HG03045 (cell line): Measurements from ENCODE around the gene RSKR.
"Not testable (repeated sequence)": the region's sequence is repeated elsewhere in the genome, so short reads cannot be mapped to it uniquely, and the experiment has no call there.

Experiments
- ATAC-seq: cut with Tn5 transposase; IDR thresholded peaks from one replicate; pipeline ENCODE4 v1.9.1; 2021; ENCODE audit warnings: mild to moderate bottlenecking, moderate library complexity; ENCODE audit not compliant: unreplicated experiment

RSKR gene

DNA sequence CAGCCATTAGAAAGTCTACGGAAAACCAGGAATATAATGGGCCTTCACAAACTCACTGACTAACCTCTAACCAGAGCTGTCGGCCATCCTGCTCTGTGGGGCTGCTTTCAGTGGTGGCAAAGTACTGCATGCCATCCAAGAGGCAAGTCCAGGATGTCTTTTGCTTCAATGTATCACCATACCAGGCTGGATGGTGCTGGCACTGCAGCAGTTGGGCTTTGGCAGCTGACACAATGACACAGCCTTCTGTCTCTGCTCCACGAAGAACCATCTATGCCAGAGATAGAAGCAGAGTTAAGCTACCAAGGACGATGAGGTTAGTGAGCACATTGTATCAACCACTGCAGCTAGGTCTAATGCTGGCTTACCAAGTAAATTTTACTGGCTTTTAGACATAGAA is 9.7 kb upstream of the RSKR start:
- ATAC-seq, result no peak

DNA sequence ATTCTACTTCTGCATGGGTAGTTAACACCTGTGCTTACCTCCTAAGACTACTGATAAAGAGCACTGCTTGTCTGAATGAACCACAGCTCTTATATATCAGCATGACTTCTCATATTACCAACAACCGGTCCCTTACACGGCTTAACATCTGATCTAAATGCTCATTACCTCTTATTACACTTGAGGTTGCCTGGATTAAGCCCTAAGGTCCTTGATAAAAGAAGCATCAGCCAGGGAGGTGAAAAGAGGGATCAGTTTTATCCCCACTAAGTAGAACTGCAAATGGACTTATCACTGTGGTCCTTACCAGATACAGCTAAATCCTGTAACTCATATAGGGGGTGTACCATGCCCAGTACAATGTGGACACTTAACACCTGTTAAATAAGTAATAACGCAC is 8.2 kb upstream of the RSKR start:
- ATAC-seq, result no peak

GRCh38 chr17:28620010-28620409 is 6.0 kb upstream of the RSKR start:
- no peak for ATAC-seq

DNA sequence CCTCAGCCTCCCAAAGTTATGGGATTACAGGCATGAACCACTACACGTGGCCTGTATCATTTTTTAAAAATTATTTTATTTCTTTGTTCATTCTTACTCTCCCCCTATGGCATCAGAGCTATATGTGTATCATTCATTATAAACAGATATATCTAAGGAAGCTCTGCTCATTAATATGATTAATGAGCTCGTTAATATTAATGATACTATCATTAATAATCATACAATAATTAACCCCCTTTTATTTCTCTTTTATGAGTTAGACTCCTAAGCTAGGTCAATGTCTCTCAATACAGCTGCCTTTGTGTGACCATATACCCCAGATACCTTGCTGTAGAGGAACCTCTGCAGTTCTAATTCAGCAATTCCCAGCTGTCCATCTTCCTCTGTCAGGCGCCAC is 4.5 kb upstream of the RSKR start:
- ATAC-seq, result no peak

DNA sequence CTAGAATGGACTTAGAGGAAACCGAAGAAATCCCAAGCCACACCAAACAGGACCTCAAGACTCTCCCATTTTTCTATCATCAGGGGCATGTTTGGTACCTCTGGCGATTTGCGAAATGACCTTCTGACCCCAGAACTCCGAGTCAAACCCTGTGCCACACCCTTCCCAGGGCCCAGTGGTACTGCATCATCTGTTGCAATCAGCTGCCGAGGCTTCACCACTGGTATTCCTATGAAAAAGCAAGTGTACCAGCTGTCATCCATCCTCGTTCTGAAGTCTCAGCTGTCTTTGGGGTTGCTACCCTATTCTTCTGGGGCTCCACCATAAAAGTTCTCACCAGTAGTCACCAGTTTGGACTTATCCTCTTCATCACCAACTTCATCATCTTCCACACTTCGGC is 2.3 kb upstream of the RSKR start:
- ATAC-seq, result no peak

- no peak for ATAC-seq
These were observed 1.4 kb upstream of the RSKR start for GRCh38 chr17:28615260-28615940.

GRCh38 chr17:28612936-28613872 is 781 bp downstream of the RSKR start:
- ATAC-seq, result no peak

- no peak for ATAC-seq
These were observed 1.5 kb downstream of the RSKR start for GRCh38 chr17:28612531-28612930.

GRCh38 chr17:28610376-28610775 is 3.6 kb downstream of the RSKR start:
- no peak for ATAC-seq

- ATAC-seq, result not testable (repeated sequence)
These were observed 10.0 kb downstream of the RSKR start for GRCh38 chr17:28604031-28604430.

- peak; percentile 41 for ATAC-seq
These were observed 14.4 kb downstream of the RSKR start for GRCh38 chr17:28599311-28600184.

- ATAC-seq, result peak; percentile 76
These were observed 15.1 kb downstream of the RSKR start, which contains the start of gene SPAG5 for GRCh38 chr17:28598799-28599310. Gene SPAG5, minus strand, starts transcription at chr17:28599025. Its CDS starts 79 bp downstream, at chr17:28598946.

DNA sequence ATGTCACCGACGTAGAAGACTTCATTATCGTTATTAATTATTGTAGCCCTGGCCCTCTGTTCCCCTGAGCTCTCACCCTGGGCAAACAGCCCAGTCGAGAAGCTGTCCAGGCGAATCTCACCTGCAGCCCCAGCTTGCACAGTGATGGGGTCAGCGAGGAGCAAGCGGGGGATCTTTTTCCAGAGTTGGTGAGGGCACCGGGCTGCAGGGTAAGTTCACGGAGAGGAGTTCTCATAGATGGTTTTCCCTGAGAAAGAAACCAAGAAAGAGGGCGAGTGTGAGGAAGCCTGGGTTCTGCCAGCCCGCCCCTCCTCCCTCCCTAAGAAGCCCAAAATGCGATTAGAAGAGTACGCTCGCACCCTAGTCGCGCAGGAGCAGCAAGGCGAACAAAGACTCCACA is 15.6 kb downstream of the RSKR start:
- ATAC-seq, result no peak

DNA sequence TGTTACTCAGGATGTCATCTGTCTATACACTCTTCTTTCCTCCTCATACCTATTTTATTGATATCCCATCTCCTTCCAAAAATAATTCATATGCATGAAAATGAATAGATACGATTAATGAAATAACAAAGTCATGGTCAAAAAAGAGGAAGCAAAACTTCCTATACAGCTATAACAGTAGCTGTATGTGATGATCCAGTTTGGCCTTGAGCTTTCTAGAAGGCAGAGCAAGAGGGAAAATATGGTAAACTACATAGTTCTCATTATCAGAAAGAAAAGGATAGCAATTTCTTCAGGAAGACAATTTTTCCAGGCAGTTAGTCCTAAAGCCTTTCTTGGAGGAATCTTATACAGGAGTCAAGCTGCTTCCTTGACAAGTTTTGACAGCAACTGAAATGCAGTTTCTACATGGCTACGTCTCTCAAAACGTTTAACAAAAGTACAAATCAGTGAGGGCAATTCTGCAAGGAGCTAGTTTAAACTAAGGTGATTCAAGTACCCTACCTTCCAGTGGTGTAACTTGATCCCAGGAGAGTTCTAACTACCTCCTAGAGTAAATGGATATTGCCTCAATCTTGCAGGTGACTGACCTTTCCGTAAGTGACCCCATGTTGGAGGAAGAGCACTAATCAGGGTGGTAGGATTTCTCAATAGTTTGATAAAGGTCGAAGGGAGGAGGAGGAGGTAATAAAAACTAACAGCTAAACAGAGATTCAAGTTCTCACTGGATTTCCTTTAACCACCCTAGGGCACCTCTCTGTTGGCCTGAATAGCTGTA is 16.2 kb downstream of the RSKR start:
- no peak for ATAC-seq

GRCh38 chr17:28592260-28592659 is 21.7 kb downstream of the RSKR start:
- no peak for ATAC-seq

DNA sequence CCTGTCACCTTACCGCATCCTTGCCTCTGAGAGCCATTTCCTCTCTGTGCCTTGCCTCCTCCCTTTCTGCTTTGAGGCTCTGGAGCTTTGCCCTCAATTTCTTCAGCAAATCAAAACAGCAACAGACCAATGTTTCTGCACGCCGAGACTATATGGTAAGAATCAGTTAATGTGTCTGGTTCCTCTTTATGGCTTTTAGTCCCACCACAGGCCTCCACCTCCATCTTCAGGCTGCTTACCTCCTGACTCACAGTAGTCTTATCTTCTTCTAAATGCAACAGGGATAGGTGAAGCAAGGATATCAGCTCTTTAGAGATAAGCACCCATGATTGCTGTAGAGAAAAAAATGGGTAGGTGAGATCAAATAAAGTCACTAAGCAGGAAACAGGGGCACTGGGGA is 28.1 kb downstream of the RSKR start:
- no peak for ATAC-seq

DNA sequence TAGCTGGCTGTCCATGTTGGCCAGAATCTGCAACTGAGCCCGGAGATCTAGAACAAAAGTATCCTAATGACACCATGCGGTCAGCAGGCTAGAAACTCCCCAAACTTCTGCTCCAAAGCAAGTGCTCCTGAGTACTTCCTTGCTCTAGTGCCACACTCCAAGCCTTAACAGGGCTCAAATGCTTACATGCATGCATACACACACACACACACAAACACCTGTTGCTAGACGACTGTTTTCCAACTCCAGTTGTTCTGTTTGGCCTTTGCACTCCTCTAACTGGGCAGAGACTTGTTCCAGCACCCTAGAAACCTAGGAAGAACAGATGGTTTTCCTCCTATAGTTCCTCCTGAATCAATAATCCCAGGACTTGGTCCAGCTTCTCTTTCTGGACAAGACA is 29.6 kb downstream of the RSKR start:
- no peak for ATAC-seq

- ATAC-seq, result no peak
These were observed 31.5 kb downstream of the RSKR start for GRCh38 chr17:28582513-28582912.

GRCh38 chr17:28580959-28581358 is 33.0 kb downstream of the RSKR start:
- no peak for ATAC-seq

DNA sequence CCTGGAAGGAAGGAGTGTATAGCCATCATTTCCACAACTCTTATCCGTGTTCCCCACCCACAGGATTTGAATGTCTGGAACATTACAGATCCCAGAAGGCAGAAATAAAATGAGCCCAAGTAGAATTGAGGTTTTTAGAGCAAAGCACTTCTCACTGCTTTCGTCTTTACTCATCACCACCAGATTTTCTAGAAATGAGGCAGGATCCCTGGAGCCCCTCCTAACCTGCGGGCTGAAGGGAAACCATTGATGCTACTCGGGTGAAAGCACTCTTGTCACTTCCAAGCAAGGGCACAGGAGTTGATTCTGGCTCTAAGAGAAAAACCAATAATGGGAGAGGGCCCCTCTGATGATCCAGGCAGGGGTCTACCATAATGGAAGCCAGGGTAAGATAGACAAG is 34.5 kb downstream of the RSKR start:
- no peak for ATAC-seq
